Measurements from ENCODE around the gene ADAP1. TPM values are rescaled to one million over a fixed set of nuclear protein-coding genes. Genes with fewer than 3 reads are reported as not detected.
A peak's percentile ranks its signal among the peaks of the same experiment; 100 is the strongest.

ADAP1 gene
- total RNA-seq, 1 donor from 2014 or later: 0.30 TPM

DNA sequence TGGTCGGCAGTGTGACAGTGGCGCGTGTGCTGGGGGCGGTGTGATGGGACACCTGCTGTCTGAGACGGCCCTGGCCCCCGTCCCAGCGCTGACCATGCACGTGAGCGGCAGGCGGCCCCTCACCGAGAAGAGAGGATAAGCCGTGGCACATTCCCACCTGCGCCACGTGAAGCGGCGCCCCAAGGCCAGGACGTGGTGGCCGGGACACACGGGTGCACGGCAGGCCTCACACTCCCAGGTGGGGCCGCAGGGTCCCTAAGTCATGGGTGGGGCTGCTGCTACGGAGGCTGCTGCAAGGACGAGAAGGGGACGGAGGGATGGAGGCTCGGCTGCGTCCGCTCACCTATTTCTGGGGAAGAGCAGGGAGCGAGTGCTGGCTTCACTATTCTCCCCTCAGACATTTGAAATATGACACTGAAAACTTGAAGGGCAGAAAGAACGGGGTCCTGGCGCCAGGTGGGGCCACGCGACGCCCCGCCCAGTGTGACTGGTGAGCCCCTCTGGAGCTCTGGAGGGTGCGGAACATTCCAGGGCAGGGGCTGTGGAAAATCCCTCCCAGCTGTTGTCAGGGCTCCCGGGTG is 36.0 kb upstream of the ADAP1 start:
- Mint-ChIP-seq H3K27ac (no peak overlapping the region), H3K4me3 (no peak overlapping the region), H3K36me3 (no peaks in the 10 kb centered on the region), H3K9me3 (no peaks in the 10 kb centered on the region), H3K27me3 (ENCODE audit: insufficient read depth, low read depth) (peaks cover 7% of the 10 kb centered on the region), H3K4me1 (peaks cover 13% of the 10 kb centered on the region)
- no peak overlapping the region for H2AFZ ChIP-seq (replicated peaks)
- H3K27me3 ChIP-seq: no peaks in the 10 kb centered on the region
- no peak overlapping the region for H3K27ac ChIP-seq
- H3K36me3 ChIP-seq: no peaks in the 10 kb centered on the region
- peaks cover 3% of the 10 kb centered on the region for H4K20me1 ChIP-seq (ENCODE audit: low read depth)
- no peak for DNase-seq (ENCODE audit: low spot score)
- peaks cover 4% of the 10 kb centered on the region for H3F3A ChIP-seq (ENCODE audit: low read depth)
- no peaks in the 10 kb centered on the region for H3K79me2 ChIP-seq (ENCODE audit: low read depth)
- no peaks in the 10 kb centered on the region for H3K9me3 ChIP-seq (ENCODE audit: low read depth)
- no peak overlapping the region for H3K9ac ChIP-seq
- H3K4me3 ChIP-seq: no peak overlapping the region
- TF ChIP-seq CTCF (IDR thresholded peaks at IDR 0.05) (no peak), EZH2phosphoT487 (IDR thresholded peaks at IDR 0.05) (no peak), EZH2 (IDR thresholded peaks at IDR 0.05) (no peak)
- H3K4me2 ChIP-seq: no peak overlapping the region
- H3K4me1 ChIP-seq: peaks cover 14% of the 10 kb centered on the region

DNA sequence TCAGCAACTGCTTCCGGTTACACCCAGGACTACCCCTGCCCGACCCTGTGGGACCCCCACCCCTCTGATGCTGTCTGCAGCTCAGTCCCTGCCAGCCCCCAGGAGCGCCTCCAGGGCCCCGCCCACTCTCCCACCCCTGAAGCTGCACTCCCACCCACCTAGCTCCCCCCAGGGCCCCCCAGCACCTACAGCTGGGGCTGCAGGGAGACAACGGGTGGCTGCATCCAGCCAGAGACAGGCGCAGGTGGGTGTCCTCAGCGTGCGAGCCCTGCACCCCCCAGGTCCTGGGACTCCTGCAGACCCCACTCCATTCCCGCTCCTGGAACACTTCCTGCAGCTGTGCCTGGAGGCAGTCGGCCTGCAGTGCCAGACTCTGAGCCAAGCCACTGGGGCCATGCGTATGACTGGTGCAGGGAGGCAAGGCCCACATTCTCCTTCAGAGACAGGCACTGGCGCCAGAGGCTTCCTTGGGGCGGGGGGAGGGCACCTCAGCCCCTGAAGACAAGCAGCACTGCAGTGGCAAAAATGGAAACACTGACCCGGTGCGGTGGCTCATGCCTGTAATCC is 34.6 kb upstream of the ADAP1 start:
- Mint-ChIP-seq H3K4me1 (peaks cover 9% of the 10 kb centered on the region), H3K27me3 (ENCODE audit: insufficient read depth, low read depth) (peaks cover 4% of the 10 kb centered on the region), H3K4me3 (no peak overlapping the region), H3K27ac (no peak overlapping the region), H3K9me3 (no peaks in the 10 kb centered on the region), H3K36me3 (no peaks in the 10 kb centered on the region)
- TF ChIP-seq EZH2phosphoT487 (IDR thresholded peaks at IDR 0.05) (no peak), CTCF (IDR thresholded peaks at IDR 0.05) (no peak), EZH2 (IDR thresholded peaks at IDR 0.05) (no peak)
- Histone ChIP-seq H3K27me3 (no peaks in the 10 kb centered on the region), H3F3A (ENCODE audit: low read depth) (peaks cover 4% of the 10 kb centered on the region), H3K4me1 (peaks cover 14% of the 10 kb centered on the region), H4K20me1 (ENCODE audit: low read depth) (peaks cover 3% of the 10 kb centered on the region), H3K4me2 (no peak overlapping the region), H3K79me2 (ENCODE audit: low read depth) (no peaks in the 10 kb centered on the region), H3K9ac (no peak overlapping the region), H3K9me3 (ENCODE audit: low read depth) (no peaks in the 10 kb centered on the region), H3K36me3 (no peaks in the 10 kb centered on the region), H2AFZ (replicated peaks) (no peak overlapping the region), H3K27ac (no peak overlapping the region), H3K4me3 (no peak overlapping the region)
- DNase-seq (ENCODE audit: low spot score): no peak

- no peak for TF ChIP-seq EZH2 (IDR thresholded peaks at IDR 0.05)
- no peak for TF ChIP-seq CTCF (IDR thresholded peaks at IDR 0.05)
- TF ChIP-seq EZH2phosphoT487 (IDR thresholded peaks at IDR 0.05): no peak
These were observed 34.0 kb upstream of the ADAP1 start for GRCh38 chr7:988426-988911.

More at GRCh38 chr7:988426-988911, 34.0 kb upstream of the ADAP1 start:
- Mint-ChIP-seq H3K27me3 (ENCODE audit: insufficient read depth, low read depth) (peaks cover 4% of the 10 kb centered on the region), H3K4me3 (no peak overlapping the region), H3K27ac (no peak overlapping the region), H3K9me3 (no peaks in the 10 kb centered on the region), H3K4me1 (peaks cover 8% of the 10 kb centered on the region), H3K36me3 (no peaks in the 10 kb centered on the region)
- H3K27ac ChIP-seq: no peak overlapping the region
- no peaks in the 10 kb centered on the region for H3K27me3 ChIP-seq
- H3K9me3 ChIP-seq (ENCODE audit: low read depth): no peaks in the 10 kb centered on the region
- H3K79me2 ChIP-seq (ENCODE audit: low read depth): no peaks in the 10 kb centered on the region
- DNase-seq (ENCODE audit: low spot score): no peak
- H3K4me2 ChIP-seq: peak overlapping the region; percentile 6
- peaks cover 14% of the 10 kb centered on the region for H3K4me1 ChIP-seq
- H3K9ac ChIP-seq: no peak overlapping the region
- no peaks in the 10 kb centered on the region for H3F3A ChIP-seq (ENCODE audit: low read depth)
- H3K36me3 ChIP-seq: no peaks in the 10 kb centered on the region
- no peak overlapping the region for H3K4me3 ChIP-seq
- peaks cover 3% of the 10 kb centered on the region for H4K20me1 ChIP-seq (ENCODE audit: low read depth)
- no peak overlapping the region for H2AFZ ChIP-seq (replicated peaks)
